HG02973 (cell line): ENCODE measurements around the gene PCDHAC2.

ENCODE experiments used
- ATAC-seq: cut with Tn5 transposase; IDR thresholded peaks from one replicate; pipeline ENCODE4 v1.9.1; 2021; ENCODE audit warnings: moderate library complexity; ENCODE audit not compliant: unreplicated experiment

The PCDHAC2 gene, protein sequence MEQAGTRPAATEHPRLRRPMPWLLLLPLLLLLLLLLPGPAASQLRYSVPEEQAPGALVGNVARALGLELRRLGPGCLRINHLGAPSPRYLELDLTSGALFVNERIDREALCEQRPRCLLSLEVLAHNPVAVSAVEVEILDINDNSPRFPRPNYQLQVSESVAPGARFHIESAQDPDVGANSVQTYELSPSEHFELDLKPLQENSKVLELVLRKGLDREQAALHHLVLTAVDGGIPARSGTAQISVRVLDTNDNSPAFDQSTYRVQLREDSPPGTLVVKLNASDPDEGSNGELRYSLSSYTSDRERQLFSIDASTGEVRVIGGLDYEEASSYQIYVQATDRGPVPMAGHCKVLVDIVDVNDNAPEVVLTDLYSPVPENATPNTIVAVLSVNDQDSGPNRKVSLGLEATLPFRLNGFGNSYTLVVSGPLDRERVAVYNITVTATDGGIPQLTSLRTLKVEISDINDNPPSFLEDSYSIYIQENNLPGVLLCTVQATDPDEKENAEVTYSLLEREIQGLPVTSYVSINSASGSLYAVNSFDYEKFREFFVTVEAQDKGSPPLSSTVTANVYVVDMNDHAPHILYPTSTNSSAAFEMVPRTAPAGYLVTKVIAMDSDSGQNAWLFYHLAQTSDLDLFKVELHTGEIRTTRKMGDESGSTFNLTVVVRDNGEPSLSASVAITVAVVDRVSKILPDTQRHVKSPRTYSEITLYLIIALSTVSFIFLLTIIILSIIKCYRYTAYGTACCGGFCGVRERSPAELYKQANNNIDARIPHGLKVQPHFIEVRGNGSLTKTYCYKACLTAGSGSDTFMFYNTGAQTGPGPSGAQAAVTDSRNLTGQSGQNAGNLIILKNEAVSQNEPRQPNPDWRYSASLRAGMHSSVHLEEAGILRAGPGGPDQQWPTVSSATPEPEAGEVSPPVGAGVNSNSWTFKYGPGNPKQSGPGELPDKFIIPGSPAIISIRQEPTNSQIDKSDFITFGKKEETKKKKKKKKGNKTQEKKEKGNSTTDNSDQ

DNA sequence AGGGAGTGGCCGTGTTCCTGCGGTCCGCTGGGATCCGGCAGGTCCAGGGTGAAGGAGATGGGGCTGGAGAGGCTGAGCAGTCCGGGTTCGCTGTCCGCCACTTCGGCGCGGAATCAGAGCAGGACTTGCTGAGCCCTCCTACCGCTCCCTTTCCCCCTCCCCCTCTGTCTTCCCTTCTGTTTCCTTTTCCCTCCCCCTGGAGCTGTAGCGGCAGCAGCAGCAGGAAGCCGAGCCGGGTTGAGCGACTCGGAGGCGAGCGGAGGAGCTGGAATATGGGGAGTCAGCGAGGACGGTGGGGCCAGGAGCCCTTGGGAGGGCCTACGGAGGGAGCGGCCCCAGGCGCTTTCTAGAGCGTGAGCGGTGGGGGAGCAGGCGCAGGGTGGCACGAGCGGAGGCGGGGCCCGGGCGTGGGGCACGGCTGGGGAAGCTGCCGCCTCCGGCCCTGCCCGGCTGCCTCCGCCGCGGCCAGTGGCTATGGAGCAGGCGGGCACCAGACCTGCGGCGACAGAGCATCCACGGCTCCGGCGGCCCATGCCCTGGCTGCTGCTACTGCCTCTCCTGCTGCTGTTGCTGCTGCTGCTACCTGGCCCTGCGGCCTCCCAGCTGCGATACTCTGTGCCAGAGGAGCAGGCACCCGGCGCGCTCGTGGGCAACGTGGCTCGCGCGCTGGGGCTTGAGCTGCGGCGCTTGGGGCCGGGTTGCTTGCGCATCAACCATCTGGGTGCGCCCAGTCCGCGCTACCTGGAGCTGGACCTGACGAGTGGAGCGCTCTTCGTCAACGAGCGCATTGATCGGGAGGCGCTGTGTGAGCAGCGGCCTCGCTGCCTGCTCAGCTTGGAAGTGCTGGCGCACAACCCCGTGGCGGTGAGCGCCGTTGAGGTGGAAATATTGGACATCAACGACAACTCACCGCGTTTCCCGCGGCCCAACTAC, at the start of gene PCDHAC2:
Gene PCDHAC2, plus strand, starts transcription at position 184 of the 933 bp plus-strand sequence. Its CDS starts 291 bp downstream, at position 475.
- ATAC-seq: no peak

- no peak for ATAC-seq
These were observed 42.7 kb upstream of the PCDHAC2 start for GRCh38 chr5:140923601-140924000.

DNA sequence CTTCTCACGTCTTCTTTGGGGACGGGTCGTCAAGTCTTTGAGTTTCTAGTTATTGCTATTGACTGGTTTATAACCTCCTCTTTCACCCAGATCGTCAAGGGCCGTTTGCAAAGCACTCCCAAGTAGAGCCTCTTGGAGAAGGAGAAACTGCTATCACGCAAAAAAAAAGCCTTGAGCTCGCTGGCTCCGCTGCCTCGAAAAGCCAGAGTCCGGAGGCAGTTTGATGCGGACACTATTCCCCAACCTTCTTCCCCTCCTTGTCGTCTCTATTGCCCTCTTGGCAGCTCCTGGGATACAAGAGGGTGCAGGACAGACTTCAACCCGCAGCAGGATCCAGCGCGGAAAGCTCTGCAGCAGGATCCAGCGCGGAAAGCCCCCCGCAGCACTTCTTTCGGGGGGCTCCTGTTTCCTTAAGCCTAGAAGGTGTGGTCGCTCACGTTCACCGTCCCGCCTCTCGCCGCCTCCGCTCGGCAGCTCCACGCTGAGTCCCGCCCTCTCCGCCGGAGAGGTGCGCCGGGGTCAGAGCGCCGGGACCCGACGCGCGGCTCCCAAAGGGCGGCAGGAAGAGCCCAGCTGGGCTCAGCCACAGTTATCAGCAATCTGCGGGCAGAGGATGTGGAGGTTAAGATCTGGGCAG, 40.4 kb upstream of the PCDHAC2 start, which contains the start of gene PCDHAC1:
Gene PCDHAC1, plus strand, starts transcription at position 494 of the 637 bp plus-strand sequence. CDS start 594 bp downstream, outside the sequence.
- no peak for ATAC-seq

DNA sequence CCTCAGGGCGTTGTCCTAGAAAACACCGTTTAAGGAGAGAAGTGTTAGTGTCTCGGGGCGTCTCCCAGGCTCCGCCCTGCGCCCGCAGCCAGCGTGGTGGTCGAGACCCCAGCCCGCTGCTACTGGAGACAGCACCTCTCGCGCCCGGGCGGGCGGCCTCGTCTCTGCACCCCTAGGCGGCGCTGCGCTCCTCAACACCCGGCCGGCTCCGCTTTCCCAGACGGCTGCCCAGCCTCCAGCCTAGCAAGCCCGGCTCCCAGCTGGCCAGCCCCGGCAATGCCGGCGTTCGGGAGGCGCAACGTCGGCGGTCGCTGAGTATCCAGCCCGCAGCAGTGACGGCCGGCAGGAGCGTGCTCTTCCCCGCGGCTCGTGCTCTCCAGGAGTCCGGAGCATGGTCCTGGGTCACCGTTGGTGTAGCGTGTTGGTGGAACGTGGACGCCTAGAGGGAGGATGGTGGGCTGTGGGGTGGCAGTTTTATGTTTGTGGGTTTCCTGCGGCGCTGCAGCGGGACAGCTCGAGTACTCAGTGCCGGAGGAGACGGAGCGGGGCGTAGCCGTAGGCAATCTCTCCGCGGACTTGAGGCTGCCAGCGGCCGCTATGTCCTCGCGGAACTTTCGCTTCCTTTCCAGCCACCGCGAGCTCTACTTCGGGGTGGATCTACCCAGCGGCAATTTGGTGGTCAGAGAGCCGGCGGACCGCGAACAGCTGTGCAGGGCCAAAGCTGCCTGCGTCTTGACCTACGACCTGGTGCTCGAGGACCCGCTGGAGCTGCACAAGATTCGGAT, 39.6 kb upstream of the PCDHAC2 start:
- no peak for ATAC-seq

DNA sequence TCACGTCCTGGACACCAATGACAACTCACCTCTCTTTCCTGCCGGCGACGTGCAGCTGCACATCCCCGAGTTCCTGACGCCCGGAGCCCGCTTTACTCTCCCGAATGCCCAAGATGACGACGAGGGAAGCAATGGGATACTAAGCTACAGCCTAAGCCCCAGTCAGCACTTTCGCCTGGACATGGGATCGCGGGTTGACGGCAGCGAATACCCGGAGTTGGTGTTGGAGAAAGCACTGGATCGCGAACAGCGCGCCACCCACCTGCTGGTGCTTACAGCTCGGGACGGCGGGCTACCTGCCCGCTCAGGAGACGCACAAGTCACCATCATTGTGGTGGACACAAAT, 39.1 kb upstream of the PCDHAC2 start:
- no peak for ATAC-seq

GRCh38 chr5:140934964-140935606, 31.2 kb upstream of the PCDHAC2 start:
- no peak for ATAC-seq

- ATAC-seq: no peak
These were observed 19.7 kb upstream of the PCDHAC2 start for GRCh38 chr5:140946578-140946977.

DNA sequence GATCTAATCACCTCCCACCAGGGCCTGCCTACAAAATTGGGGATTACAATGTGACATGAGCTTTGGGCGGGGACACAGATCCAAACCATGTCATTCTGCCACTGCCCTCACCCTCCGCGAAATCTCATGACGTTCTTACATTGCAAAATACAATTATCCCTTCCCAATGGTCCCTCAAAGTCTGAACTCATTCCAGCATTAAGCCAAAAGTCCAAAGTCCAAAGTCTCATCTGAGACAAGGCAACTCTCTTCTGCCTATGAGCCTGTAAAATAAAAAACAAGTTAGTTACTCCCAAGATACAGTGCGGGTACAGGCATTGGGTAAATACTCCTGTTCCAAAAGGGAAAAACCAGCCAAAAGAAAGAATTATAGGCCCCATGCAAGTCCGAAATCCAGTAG, 14.6 kb upstream of the PCDHAC2 start:
- ATAC-seq: no peak

GRCh38 chr5:140953234-140953633, 13.0 kb upstream of the PCDHAC2 start:
- no peak for ATAC-seq

DNA sequence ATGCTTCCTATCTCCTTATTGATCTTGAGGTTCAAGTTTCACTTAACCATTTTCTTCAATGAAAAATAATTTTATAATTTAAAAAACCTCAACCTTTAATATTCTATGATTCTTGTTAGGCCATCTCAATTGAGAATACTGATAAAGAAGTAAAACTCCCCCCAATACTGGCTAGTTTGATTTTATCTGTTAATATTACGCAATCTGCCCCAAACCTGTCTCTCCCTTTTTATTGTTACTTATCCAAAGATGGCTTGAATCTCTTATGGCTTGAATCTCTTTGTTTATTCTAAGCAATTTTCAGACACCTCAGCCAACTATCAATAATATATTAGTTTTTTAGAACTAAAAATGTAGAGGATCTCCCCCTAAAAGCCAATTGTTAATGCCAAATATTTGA, 4.1 kb upstream of the PCDHAC2 start:
- ATAC-seq: no peak

DNA sequence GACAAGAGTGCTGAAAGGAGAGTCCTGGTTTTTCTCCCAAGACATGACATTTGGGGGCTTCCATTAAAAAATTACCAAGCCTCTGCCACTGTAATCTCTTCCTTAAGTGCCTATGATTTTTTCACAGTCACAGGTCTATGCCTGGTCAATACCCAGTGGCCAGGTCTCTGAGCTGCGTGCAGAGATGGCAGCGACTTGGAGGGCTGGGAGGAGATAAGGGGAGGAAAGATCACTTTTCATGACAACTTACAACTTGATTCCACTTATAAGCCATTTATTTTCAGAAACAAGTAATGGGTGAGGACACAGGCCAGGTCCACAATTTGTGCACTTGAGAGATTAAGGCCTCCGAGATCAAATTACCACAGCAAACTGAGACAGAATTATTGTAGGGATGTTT, 1.9 kb upstream of the PCDHAC2 start:
- ATAC-seq: no peak

GRCh38 chr5:140965905-140966292, 377 bp upstream of the PCDHAC2 start:
- no peak for ATAC-seq

- no peak for ATAC-seq
These were observed 1.1 kb downstream of the PCDHAC2 start for GRCh38 chr5:140967226-140967893.

GRCh38 chr5:140969880-140970279, 3.6 kb downstream of the PCDHAC2 start:
- no peak for ATAC-seq

DNA sequence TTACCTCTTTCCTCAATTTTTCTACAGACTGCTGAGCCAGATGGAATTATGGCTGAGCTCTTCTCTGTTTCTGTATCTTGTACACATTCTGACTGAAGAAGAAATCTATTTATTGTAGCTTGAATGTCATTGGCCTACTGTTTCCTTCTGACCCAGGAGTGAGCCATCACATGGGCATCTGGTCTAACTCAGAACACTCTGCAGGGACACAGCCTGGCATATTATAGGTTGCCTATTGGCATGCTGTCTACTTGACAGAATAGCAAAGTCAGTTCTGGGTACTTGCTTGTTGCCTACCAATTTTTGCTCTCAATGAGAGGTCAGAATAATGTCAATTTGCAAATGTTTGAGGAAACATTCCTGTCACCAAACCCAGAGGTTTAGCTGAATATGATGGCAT, 7.3 kb downstream of the PCDHAC2 start:
- no peak for ATAC-seq

- no peak for ATAC-seq
These were observed 10.7 kb downstream of the PCDHAC2 start for GRCh38 chr5:140977003-140977402.

GRCh38 chr5:140978260-140978659, 12.0 kb downstream of the PCDHAC2 start:
- ATAC-seq: no peak

DNA sequence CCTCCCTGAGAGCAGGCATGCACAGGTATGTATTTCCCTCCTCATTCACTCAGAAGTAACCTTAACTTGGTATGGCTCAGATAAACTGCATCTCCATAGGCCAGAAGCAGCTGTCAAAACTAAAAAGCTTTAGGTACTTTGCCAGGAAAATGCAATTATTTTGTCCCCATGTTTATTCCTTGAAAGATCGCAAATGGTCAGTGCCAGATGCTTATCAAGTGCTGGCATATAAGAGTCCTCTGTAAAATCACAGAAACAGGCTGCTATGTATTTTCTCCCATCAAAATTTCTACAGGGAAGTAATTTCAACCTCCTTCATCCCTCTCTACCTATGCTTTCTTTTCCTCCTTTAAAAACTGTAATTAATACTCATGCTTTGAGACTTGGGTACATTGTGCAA, 12.7 kb downstream of the PCDHAC2 start:
- ATAC-seq: no peak
